GM12878 (cell line): ENCODE data around the gene GLB1L. TPM values are rescaled to one million over a fixed set of nuclear protein-coding genes. Genes with fewer than 3 reads are reported as not detected.

Experiments
- BCL11A ChIP-seq: IDR thresholded peaks from 2 replicates; pipeline ENCODE4 v1.6.1; 2011; ENCODE audit warnings: low read depth, low read length
- BHLHE40 ChIP-seq, 2 experiments: fragments of 450-650 bp in 1 of 2; IDR thresholded peaks; 2 replicates each; pipeline ENCODE4 v1.6.1; 2011 to 2017; ENCODE audit warnings: low read depth in 2 of 2, borderline replicate concordance in 1 of 2, improper control_type of control experiment in 1 of 2, low read length in 1 of 2, mild to moderate bottlenecking in 1 of 2
- BMI1 ChIP-seq: fragments of 450-650 bp; IDR thresholded peaks from 2 replicates; pipeline ENCODE4 v1.6.1; 2016; ENCODE audit warnings: mild to moderate bottlenecking, moderate library complexity, borderline replicate concordance
- ETV6 ChIP-seq, 2 experiments: fragments of 450-650 bp in 1 of 2; IDR thresholded peaks in 1 of 2; conservative IDR thresholded peaks in 1 of 2; 2 replicates each; pipeline ENCODE4 v1.6.1; 2014; ENCODE audit warnings: antibody characterized with exemption in 1 of 2, borderline replicate concordance in 1 of 2, low read depth in 1 of 2, mild to moderate bottlenecking in 1 of 2, moderate library complexity in 1 of 2
- EZH2 ChIP-seq: IDR thresholded peaks from 2 replicates; pipeline ENCODE4 v1.6.1; 2012; ENCODE audit warnings: low read depth, mild to moderate bottlenecking, control low read depth, inconsistent platforms, low read length, borderline replicate concordance; ENCODE audit not compliant: control insufficient read depth
- LARP7 ChIP-seq: fragments of 450-650 bp; IDR thresholded peaks from 2 replicates; pipeline ENCODE4 v1.6.1; 2017; ENCODE audit warnings: mild to moderate bottlenecking
- MAX ChIP-seq: IDR thresholded peaks from 2 replicates; pipeline ENCODE4 v1.6.1; 2012; ENCODE audit warnings: low read depth, low read length, improper control_type of control experiment
- NBN ChIP-seq: fragments of 450-650 bp; IDR thresholded peaks from 2 replicates; pipeline ENCODE4 v1.6.1; 2016
- NFYB ChIP-seq: IDR thresholded peaks from 2 replicates; pipeline ENCODE4 v1.6.1; 2011; ENCODE audit warnings: low read depth, mild to moderate bottlenecking, low read length, improper control_type of control experiment, moderate library complexity; ENCODE audit not compliant: insufficient read depth
- PBX3 ChIP-seq: IDR thresholded peaks from 2 replicates; pipeline ENCODE4 v1.6.1; 2011; ENCODE audit warnings: mild to moderate bottlenecking, low read depth, low read length, moderate library complexity; ENCODE audit not compliant: insufficient replicate concordance
- POLR2A ChIP-seq: IDR thresholded peaks from 2 replicates; pipeline ENCODE4 v1.6.1; 2011; ENCODE audit warnings: low read depth, mild to moderate bottlenecking, low read length
- RBBP5 ChIP-seq: fragments of 200-600 bp; sonication (generic); conservative IDR thresholded peaks from 2 replicates; pipeline ENCODE4 v1.6.1; 2016
- RELB ChIP-seq: fragments of 450-650 bp; IDR thresholded peaks from 2 replicates; pipeline ENCODE4 v1.6.1; 2017; ENCODE audit warnings: low read depth, mild to moderate bottlenecking, moderate library complexity
- SREBF2 ChIP-seq: IDR thresholded peaks from 2 replicates; pipeline ENCODE4 v1.6.1; 2012; ENCODE audit warnings: mild to moderate bottlenecking, low read length
- SUPT20H ChIP-seq: IDR thresholded peaks from 2 replicates; pipeline ENCODE4 v1.6.1; 2011; ENCODE audit warnings: low read depth, mild to moderate bottlenecking, low read length, moderate library complexity, borderline replicate concordance; ENCODE audit not compliant: control insufficient read depth
- SUZ12 ChIP-seq: fragments of 200-600 bp; sonication (generic); IDR thresholded peaks from one replicate; pipeline ENCODE4 v1.6.1; 2018; ENCODE audit warnings: antibody characterized with exemption, mild to moderate bottlenecking; ENCODE audit not compliant: unreplicated experiment
- USF2 ChIP-seq: IDR thresholded peaks from 2 replicates; pipeline ENCODE4 v1.6.1; 2011; ENCODE audit warnings: low read depth, low read length, improper control_type of control experiment, borderline replicate concordance
- WRNIP1 ChIP-seq: IDR thresholded peaks from 2 replicates; pipeline ENCODE4 v1.6.1; 2011; ENCODE audit warnings: low read depth, low read length, improper control_type of control experiment, borderline replicate concordance
- ZBTB40 ChIP-seq: fragments of 450-650 bp; IDR thresholded peaks from 2 replicates; pipeline ENCODE4 v1.6.1; 2016; ENCODE audit warnings: mild to moderate bottlenecking, moderate library complexity, borderline replicate concordance
- ZNF217 ChIP-seq: fragments of 450-650 bp; IDR thresholded peaks from 2 replicates; pipeline ENCODE4 v1.6.1; 2017; ENCODE audit warnings: antibody characterized with exemption, mild to moderate bottlenecking
- ZSCAN29 ChIP-seq: fragments of 450-650 bp; IDR thresholded peaks from 2 replicates; pipeline ENCODE4 v1.6.1; 2017; ENCODE audit warnings: mild to moderate bottlenecking, moderate library complexity
- polyA plus RNA-seq, 11 experiments: library from polyadenylated mRNA; depleted of rRNA in 4 of 11; unstranded in 6 of 11; stranded (reverse) in 5 of 11; fragments of >200 nt; fragmentation: Nextera tagmentation in 4 of 11; fragmentation: Illumina TruSeq in 1 of 11; extraction: Ambion mirVana in 4 of 11; extraction: Trizol in 1 of 11; gene quantifications; 1 replicate in 1 of 11; 2 replicates in 10 of 11; pipeline versions ENCODE4 v1.2.1 to v1.2.3, GENCODE V29; 2011 to 2016; ENCODE audit warnings: inconsistent platforms in 2 of 11, missing spikeins in 2 of 11, low read depth in 1 of 11
- total RNA-seq, 4 experiments: library from RNA; depleted of rRNA in 3 of 4; stranded (reverse); fragments of >200 nt in 3 of 4; fragmentation: Illumina TruSeq in 1 of 4; extraction: Trizol in 1 of 4; gene quantifications; 2 replicates each; pipeline versions ENCODE4 v1.2.1 to v1.2.3, GENCODE V29; 2013 to 2021

Gene GLB1L
- total and polyA plus RNA-seq, 10 of the 15 experiments (the other 5 are each of a cell fraction or from before 2014, with no cell fraction given), result 0.29 to 4.6 (median 2.7) TPM

GRCh38 chr2:219245148-219245898 lies at the start of gene GLB1L, which contains the start of gene STK16 (continued):
- no peak for TF ChIP-seq BMI1
- no peak for TF ChIP-seq SUPT20H
- no peak for TF ChIP-seq RBBP5
- 0 out of 2 replicates have a peak, but pooled peaks have one; percentile 18 for TF ChIP-seq MAX
- TF ChIP-seq BHLHE40 (IDR thresholded peaks at IDR 0.05; ENCODE audit: borderline replicate concordance in 1 of 2, low read depth in 2 of 2, low read length in 1 of 2), result peak in 1 of 2 experiments; percentile 55; a peak in 1 of 4 replicates
- TF ChIP-seq ZBTB40, result peak; percentile 90
- no peak for TF ChIP-seq EZH2
- TF ChIP-seq RELB, result peak; percentile 90
- no peak for TF ChIP-seq USF2
- no peak for TF ChIP-seq WRNIP1
- TF ChIP-seq BCL11A, result 0 out of 2 replicates have a peak, but pooled peaks have one; percentile 1
- TF ChIP-seq ETV6 (conservative IDR thresholded peaks at IDR 0.05 in 1 of 2, IDR thresholded peaks at IDR 0.05 in 1 of 2; ENCODE audit: borderline replicate concordance in 1 of 2, low read depth in 1 of 2), result no peak
- TF ChIP-seq ZSCAN29, result no peak
- TF ChIP-seq POLR2A, result peak; percentile 96
- TF ChIP-seq SUZ12, result no peak
- peak; percentile 90 for TF ChIP-seq LARP7
- no peak for TF ChIP-seq ZNF217
- peak; percentile 95 for TF ChIP-seq NBN
- TF ChIP-seq PBX3, result no peak
- no peak for TF ChIP-seq NFYB
- no peak for TF ChIP-seq SREBF2
